IMR-90 (cell line): Measurements from ENCODE around the gene NRF1. TPM values are rescaled to one million over a fixed set of nuclear protein-coding genes. Genes with fewer than 3 reads are reported as not detected.
A peak's percentile ranks its signal among the peaks of the same experiment; 100 is the strongest.

Experiments used
- ATAC-seq: fragments of 200-7000 bp; cut with Tn5 transposase; 2 replicates; pipeline ENCODE4 v1.9.1; 2020; ENCODE audit warnings: low read depth, mild to moderate bottlenecking, moderate library complexity
- BruUV-seq: library from RNA; stranded (reverse); fragments of 400-500 nt; replicated peaks from 2 replicates; lab custom pipeline; 2021; lab: Mats Ljungman, UMichigan
- CTCF ChIA-PET: fragments of 300-600 bp; formaldehyde crosslinking; extraction: SDS; loops from one replicate; lab custom pipeline; 2021; ENCODE audit warnings: antibody characterized with exemption; lab: Yijun Ruan, JAX
- POLR2A ChIA-PET: fragments of 300-600 bp; sonication (Branson Sonifier 250); formaldehyde crosslinking; loops from one replicate; lab custom pipeline; 2022; ENCODE audit warnings: antibody characterized with exemption; ENCODE audit not compliant: unreplicated experiment; lab: Charles Lee
- DNase-seq: peaks from one replicate; pipeline ENCODE4 v3.0.0; 2013
- H2AFZ ChIP-seq: replicated peaks from 2 replicates; pipeline ENCODE3; 2013; ENCODE audit warnings: low read length, mild to moderate bottlenecking; ENCODE audit not compliant: poor library complexity
- H2AK5ac ChIP-seq: 2 replicates; pipeline ENCODE4 v1.6.1; 2013; ENCODE audit warnings: low read depth, low read length, inconsistent platforms
- H2AK9ac ChIP-seq: replicated peaks from 2 replicates; pipeline ENCODE3; 2013; ENCODE audit warnings: mild to moderate bottlenecking, low read depth, low read length, moderate library complexity; ENCODE audit not compliant: poor library complexity
- H2BK120ac ChIP-seq: 2 replicates; pipeline ENCODE4 v1.6.1; 2013; ENCODE audit warnings: low read depth, low read length, inconsistent platforms
- H2BK15ac ChIP-seq: 3 replicates; pipeline ENCODE4 v1.6.1; 2013; ENCODE audit warnings: low read depth, low read length, inconsistent platforms
- H2BK20ac ChIP-seq: 2 replicates; pipeline ENCODE4 v1.6.1; 2013; ENCODE audit warnings: low read depth, mild to moderate bottlenecking, inconsistent platforms, low read length, moderate library complexity
- H2BK5ac ChIP-seq: 2 replicates; pipeline ENCODE4 v1.6.1; 2013; ENCODE audit warnings: mild to moderate bottlenecking, low read depth, low read length, inconsistent platforms; ENCODE audit not compliant: poor library complexity, severe bottlenecking
- H3K14ac ChIP-seq: replicated peaks from 2 replicates; pipeline ENCODE4 v1.6.1; 2013; ENCODE audit warnings: low read depth, low read length, inconsistent platforms
- H3K18ac ChIP-seq: 2 replicates; pipeline ENCODE4 v1.6.1; 2013; ENCODE audit warnings: low read depth, low read length, control low read depth
- H3K23ac ChIP-seq: 2 replicates; pipeline ENCODE4 v1.6.1; 2013; ENCODE audit warnings: low read depth, low read length, inconsistent platforms
- H3K27ac ChIP-seq: 2 replicates; pipeline ENCODE4 v1.5.1; 2013; ENCODE audit warnings: mild to moderate bottlenecking, control low read depth, low read length; ENCODE audit not compliant: insufficient read depth
- H3K27me3 ChIP-seq: 2 replicates; pipeline ENCODE4 v1.6.1; 2013; ENCODE audit warnings: low read length; ENCODE audit not compliant: control insufficient read depth, insufficient read depth
- H3K36me3 ChIP-seq: 2 replicates; pipeline ENCODE4 v1.6.1; 2013; ENCODE audit warnings: low read length, mixed read lengths; ENCODE audit not compliant: control insufficient read depth, insufficient read depth
- H3K4ac ChIP-seq: 2 replicates; pipeline ENCODE4 v1.6.1; 2013; ENCODE audit warnings: low read depth, low read length, inconsistent platforms
- H3K4me1 ChIP-seq: 2 replicates; pipeline ENCODE4 v1.6.1; 2013; ENCODE audit warnings: low read length, mixed read lengths; ENCODE audit not compliant: control insufficient read depth, insufficient read depth
- H3K4me2 ChIP-seq: 2 replicates; pipeline ENCODE4 v1.6.1; 2013; ENCODE audit warnings: low read depth, mild to moderate bottlenecking, control low read depth, low read length, moderate library complexity
- H3K4me3 ChIP-seq: 2 replicates; pipeline ENCODE4 v1.5.1; 2013; ENCODE audit warnings: low read depth, mild to moderate bottlenecking, control low read depth, low read length, moderate library complexity; ENCODE audit not compliant: insufficient read depth
- H3K56ac ChIP-seq: 2 replicates; pipeline ENCODE4 v1.6.1; 2013; ENCODE audit warnings: low read length, inconsistent platforms; ENCODE audit not compliant: insufficient read depth; ENCODE audit errors: extremely low read depth
- H3K79me1 ChIP-seq, 2 experiments: 2 replicates each; pipeline ENCODE4 v1.6.1; 2013; ENCODE audit warnings: low read length in 2 of 2, inconsistent platforms in 1 of 2, low read depth in 1 of 2
- H3K9ac ChIP-seq: 2 replicates; pipeline ENCODE4 v1.6.1; 2013; ENCODE audit warnings: low read depth, low read length, control low read depth
- H3K9me1 ChIP-seq: 2 replicates; pipeline ENCODE4 v1.6.1; 2013; ENCODE audit warnings: low read length, inconsistent platforms; ENCODE audit not compliant: insufficient read depth
- H3K9me3 ChIP-seq: 2 replicates; pipeline ENCODE4 v1.6.1; 2013; ENCODE audit warnings: low read length; ENCODE audit not compliant: control insufficient read depth, insufficient read depth
- H4K20me1 ChIP-seq: 2 replicates; pipeline ENCODE4 v1.6.1; 2013; ENCODE audit warnings: low read length, inconsistent platforms; ENCODE audit not compliant: insufficient read depth
- H4K5ac ChIP-seq: 2 replicates; pipeline ENCODE4 v1.6.1; 2013; ENCODE audit warnings: mild to moderate bottlenecking, low read depth, low read length, control low read depth
- H4K8ac ChIP-seq, 2 experiments: 2 replicates each; pipeline ENCODE4 v1.6.1; 2013; ENCODE audit warnings: low read depth in 2 of 2, low read length in 2 of 2, control low read depth in 1 of 2, inconsistent platforms in 1 of 2
- H4K91ac ChIP-seq: 2 replicates; pipeline ENCODE4 v1.6.1; 2013; ENCODE audit warnings: low read depth, low read length, inconsistent platforms; ENCODE audit not compliant: insufficient read depth
- BHLHE40 ChIP-seq: fragments of 150-350 bp; IDR thresholded peaks from 2 replicates; pipeline ENCODE4 v1.6.1; 2016; ENCODE audit warnings: mild to moderate bottlenecking, low read depth, low read length
- CEBPB ChIP-seq: IDR thresholded peaks from 2 replicates; pipeline ENCODE4 v1.6.1; 2012; ENCODE audit warnings: low read depth, low read length, improper control_type of control experiment
- WGBS, 2 experiments: methylation state at CpG; one replicate each; pipeline versions ENCODE4 v1.1.5 to v1.1.7; 2013; ENCODE audit warnings: missing lambda C conversion rate in 2 of 2; ENCODE audit not compliant: insufficient read length in 1 of 2; ENCODE audit errors: extremely low coverage in 2 of 2; 5-methylcytosine and 5-hydroxymethylcytosine counted together
- dilution Hi-C: fragments of 300-500 bp; cut with HindIII; formaldehyde crosslinking; loops from one replicate; pipeline ENCODE4 v1.14.3; 2018; ENCODE audit warnings: low sequenced_read_pairs; ENCODE audit not compliant: unreplicated experiment
- in situ Hi-C: fragments of 300-500 bp; cut with MboI; formaldehyde crosslinking; loops from 3 replicates; pipeline ENCODE4 v1.14.3; 2019; ENCODE audit warnings: low sequenced_read_pairs, inconsistent platforms, mixed read lengths
- intact Hi-C: fragments of 100-400 bp; cut with micrococcal nuclease; formaldehyde crosslinking; loops from 2 replicates; pipeline ENCODE4 v1.10.0; 2022
- polyA plus RNA-seq, 3 experiments: library from polyadenylated mRNA; depleted of rRNA; stranded (reverse); fragments of >200 nt; gene quantifications; 2 replicates each; pipeline ENCODE4 v1.2.3, GENCODE V29; 2012; ENCODE audit warnings: low replicate concordance in 1 of 3
- total RNA-seq: library from RNA; depleted of rRNA; stranded (reverse); fragments of >200 nt; gene quantifications from 2 replicates; pipeline ENCODE4 v1.2.3, GENCODE V29; 2012

The NRF1 gene
- total and polyA plus RNA-seq, 2 of the 4 experiments (the other 2 are of a cell fraction): 11.4 to 15.8 TPM

DNA sequence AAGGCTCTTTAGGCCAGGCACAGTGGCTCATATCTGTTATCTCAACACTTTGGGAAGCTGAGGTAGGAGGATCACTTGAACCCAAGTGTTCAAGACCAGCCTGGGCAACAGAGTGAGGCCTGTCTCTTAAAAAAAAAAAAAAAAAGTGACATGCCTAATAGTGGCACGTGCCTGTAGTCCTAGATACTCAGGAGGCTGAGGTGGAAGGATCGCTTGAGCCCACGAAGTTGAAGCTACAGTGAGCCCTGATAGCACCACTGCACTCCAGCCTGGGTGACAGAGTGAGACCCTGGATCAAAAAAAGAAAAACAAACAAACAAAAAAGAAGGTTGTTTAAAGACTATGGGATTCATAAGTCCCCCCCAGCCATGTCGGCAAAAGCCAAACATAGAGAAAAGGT, 42.2 kb upstream of the NRF1 start:
- H3K4me1 ChIP-seq: peaks cover 2% of the 10 kb centered on the region; the same call in 1 of the 2 replicates
- no peak overlapping the region; the same call in 1 of the 2 replicates for H3K56ac ChIP-seq
- no peak overlapping the region for H3K9ac ChIP-seq
- whole genome bisulfite sequencing, 2 experiments: no CpG with 5 or more reads among the region's 4 CpGs
- peaks cover 2% of the 10 kb centered on the region; the same call in 1 of the 2 replicates for H3K9me3 ChIP-seq
- peak overlapping the region; percentile 50; the same call in 1 of the 2 replicates for H4K91ac ChIP-seq
- peak; percentile 48 for ATAC-seq
- peak overlapping the region; percentile 59; the same call in 1 of the 2 replicates for H2AK5ac ChIP-seq
- no peaks in the 10 kb centered on the region for H3K79me1 ChIP-seq
- peak overlapping the region; percentile 48; the same call in 1 of the 2 replicates for H4K5ac ChIP-seq
- H3K4me3 ChIP-seq: no peak overlapping the region
- peaks cover 2% of the 10 kb centered on the region for H3K27me3 ChIP-seq
- peak overlapping the region; percentile 79 for H3K4ac ChIP-seq
- peak; percentile 12; the same call in 1 of the 2 replicates for TF ChIP-seq BHLHE40
- no peak for TF ChIP-seq CEBPB
- no peak overlapping the region for H3K23ac ChIP-seq
- H2AFZ ChIP-seq: no peak overlapping the region
- intact Hi-C loops (no loop called here), dilution Hi-C loops (no loop called here), in situ Hi-C loops (no loop called here)
- no peak overlapping the region for H3K27ac ChIP-seq
- POLR2A ChIA-PET: no interaction called here
- H2BK15ac ChIP-seq: peak overlapping the region; percentile 77; the same call in 1 of the 3 replicates
- peak overlapping the region; percentile 64 for H2BK120ac ChIP-seq
- H4K8ac ChIP-seq: peak overlapping the region in 1 of 2 experiments; percentile 71; a peak in 2 of 4 replicates
- peak overlapping the region; percentile 49; the same call in 1 of the 2 replicates for H3K14ac ChIP-seq
- no peak for DNase-seq
- no peaks in the 10 kb centered on the region for H3K9me1 ChIP-seq
- no peaks in the 10 kb centered on the region for H4K20me1 ChIP-seq
- H2BK5ac ChIP-seq: peak overlapping the region; percentile 24
- peak overlapping the region; percentile 85; the same call in 1 of the 2 replicates for H2BK20ac ChIP-seq
- no TSS peak for BruUV-seq
- H3K36me3 ChIP-seq: no peaks in the 10 kb centered on the region
- CTCF ChIA-PET: no interaction called here
- H2AK9ac ChIP-seq: no peak overlapping the region
- peak overlapping the region; percentile 67; the same call in 1 of the 2 replicates for H3K18ac ChIP-seq
- peak overlapping the region; percentile 25; the same call in 1 of the 2 replicates for H3K4me2 ChIP-seq
